ENCODE data around the gene ACAD10. TPM values are rescaled to one million over a fixed set of nuclear protein-coding genes. Genes with fewer than 3 reads are reported as not detected.
"Not testable (repeated sequence)": the region's sequence is repeated elsewhere in the genome, so short reads cannot be mapped to it uniquely, and the experiment has no call there.

The ACAD10 gene
- total RNA-seq, 1 donor from 2014 or later = 24.2 TPM

DNA sequence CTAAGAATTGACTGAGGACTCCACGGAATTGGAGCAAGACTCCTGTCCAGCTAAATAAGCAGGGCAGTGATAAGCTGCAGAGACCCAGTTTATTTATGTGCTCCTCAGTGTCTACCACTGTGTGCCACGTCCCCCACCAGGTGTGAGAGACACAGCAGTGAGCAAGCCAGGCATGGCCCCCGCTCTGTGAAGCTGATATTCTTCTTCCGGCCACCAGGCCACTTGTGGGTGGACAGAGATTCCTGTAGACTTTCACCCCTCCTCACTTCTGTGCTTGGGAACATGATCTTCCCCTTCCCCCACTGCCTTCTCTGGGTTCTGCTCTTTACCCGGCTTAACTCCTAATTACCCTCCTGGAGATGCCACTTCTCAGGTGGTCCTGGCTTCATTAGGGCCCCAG, 21.4 kb upstream of the ACAD10 start:
- DNase-seq (ENCODE audit: low spot score) = no peak
- Mint-ChIP-seq H3K4me3 (no peak overlapping the region), H3K27ac (no peak overlapping the region), H3K4me1 (ENCODE audit: low read depth) (no peaks in the 10 kb centered on the region), H3K27me3 (ENCODE audit: insufficient read depth) (no peaks in the 10 kb centered on the region), H3K9me3 (no peaks in the 10 kb centered on the region), H3K36me3 (ENCODE audit: low read depth) (peaks cover 27% of the 10 kb centered on the region)
- intact Hi-C loops (cut with micrococcal nuclease) = no loop called here

DNA sequence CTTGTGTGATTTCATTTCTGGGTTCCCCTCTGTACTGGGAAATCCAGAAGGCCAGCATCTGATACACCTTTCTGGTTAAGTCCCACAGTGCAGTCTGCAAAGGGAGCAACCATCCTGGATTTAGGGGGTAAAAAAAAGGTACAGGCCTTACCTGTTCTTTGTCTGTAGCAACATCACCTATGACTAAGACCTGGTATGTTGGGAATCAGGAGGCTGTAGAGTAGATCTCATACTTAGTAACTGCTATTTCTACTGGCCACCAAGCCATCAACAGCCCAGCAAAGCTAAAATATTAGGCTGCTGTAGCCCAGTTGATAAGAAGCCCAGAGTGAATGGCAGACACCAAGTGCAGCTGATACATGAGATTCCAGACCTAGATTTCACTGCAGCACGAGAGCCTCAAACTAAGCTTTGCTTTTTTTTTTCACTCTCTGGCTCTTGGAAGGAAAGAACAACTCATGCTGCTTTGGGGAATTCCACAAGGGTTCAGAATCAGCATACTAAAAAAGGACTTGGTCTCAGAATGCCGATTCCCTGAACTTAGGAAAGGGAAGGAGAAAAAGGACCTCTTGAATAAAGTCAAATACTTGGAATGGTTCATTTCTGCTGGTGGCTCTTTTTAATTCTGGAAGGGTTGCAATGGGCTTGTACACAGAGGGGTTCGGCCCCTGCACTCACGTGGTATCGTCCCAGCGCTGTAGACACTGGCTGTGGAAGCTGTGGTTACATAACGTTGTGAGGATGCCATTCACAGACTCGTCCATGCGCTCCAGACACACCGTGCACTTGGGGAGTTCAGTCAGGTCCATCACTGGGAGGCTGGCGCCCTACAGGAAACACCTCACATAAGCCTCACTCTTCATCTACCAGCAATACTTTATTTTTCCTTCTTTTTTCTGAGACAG, 20.6 kb upstream of the ACAD10 start:
- Mint-ChIP-seq H3K36me3 (ENCODE audit: low read depth) (peaks cover 34% of the 10 kb centered on the region), H3K27me3 (ENCODE audit: insufficient read depth) (no peaks in the 10 kb centered on the region), H3K27ac (no peak overlapping the region), H3K9me3 (no peaks in the 10 kb centered on the region), H3K4me3 (no peak overlapping the region), H3K4me1 (ENCODE audit: low read depth) (no peaks in the 10 kb centered on the region)
- intact Hi-C loops (cut with micrococcal nuclease) = no loop called here
- no peak for DNase-seq (ENCODE audit: low spot score)

GRCh38 chr12:111672822-111673381, 13.0 kb upstream of the ACAD10 start:
- no peak for DNase-seq (ENCODE audit: low spot score)
- intact Hi-C loops (cut with micrococcal nuclease) = loop anchor here (5.0 kb wide), 1 partner anchor 276 kb away; no protein-coding TSS in a partner anchor
- H3K36me3 Mint-ChIP-seq (ENCODE audit: low read depth) = peaks cover 23% of the 10 kb centered on the region
- H3K27ac Mint-ChIP-seq = no peak overlapping the region
- H3K9me3 Mint-ChIP-seq = no peaks in the 10 kb centered on the region
- no peak overlapping the region for H3K4me3 Mint-ChIP-seq
- H3K4me1 Mint-ChIP-seq (ENCODE audit: low read depth) = no peaks in the 10 kb centered on the region
- no peaks in the 10 kb centered on the region for H3K27me3 Mint-ChIP-seq (ENCODE audit: insufficient read depth)

GRCh38 chr12:111673503-111673902, 12.3 kb upstream of the ACAD10 start:
- Mint-ChIP-seq H3K27ac (no peak overlapping the region), H3K4me3 (no peak overlapping the region), H3K36me3 (ENCODE audit: low read depth) (peaks cover 23% of the 10 kb centered on the region), H3K27me3 (ENCODE audit: insufficient read depth) (no peaks in the 10 kb centered on the region), H3K9me3 (no peaks in the 10 kb centered on the region), H3K4me1 (ENCODE audit: low read depth) (no peaks in the 10 kb centered on the region)
- intact Hi-C loops (cut with micrococcal nuclease) = loop anchor here (5.0 kb wide), 1 partner anchor 276 kb away; no protein-coding TSS in a partner anchor
- DNase-seq (ENCODE audit: low spot score) = no peak

GRCh38 chr12:111677186-111677585, 8.7 kb upstream of the ACAD10 start:
- Mint-ChIP-seq H3K4me1 (ENCODE audit: low read depth) (no peaks in the 10 kb centered on the region), H3K4me3 (no peak overlapping the region), H3K9me3 (no peaks in the 10 kb centered on the region), H3K27me3 (ENCODE audit: insufficient read depth) (no peaks in the 10 kb centered on the region), H3K36me3 (ENCODE audit: low read depth) (peaks cover 23% of the 10 kb centered on the region), H3K27ac (no peak overlapping the region)
- intact Hi-C loops (cut with micrococcal nuclease) = no loop called here
- no peak for DNase-seq (ENCODE audit: low spot score)

GRCh38 chr12:111684485-111685198, 1.2 kb upstream of the ACAD10 start:
- peak overlapping the region; percentile 97 for H3K4me3 Mint-ChIP-seq
- peaks cover 31% of the 10 kb centered on the region for H3K4me1 Mint-ChIP-seq (ENCODE audit: low read depth)
- peaks cover 20% of the 10 kb centered on the region for H3K36me3 Mint-ChIP-seq (ENCODE audit: low read depth)
- H3K9me3 Mint-ChIP-seq; DNase-seq (ENCODE audit: low spot score); H3K27me3 Mint-ChIP-seq (ENCODE audit: insufficient read depth): not testable (repeated sequence)
- intact Hi-C loops (cut with micrococcal nuclease) = loop anchor here (1.0 to 10.0 kb wide), 7 partner anchors 87 to 1972 kb away; partner anchors contain the start of genes FAM222A, HECTD4 and PTPN11
- H3K27ac Mint-ChIP-seq = peak overlapping the region; percentile 98

- H3K4me1 Mint-ChIP-seq (ENCODE audit: low read depth) = peaks cover 31% of the 10 kb centered on the region
- peak overlapping the region; percentile 98 for H3K27ac Mint-ChIP-seq
- no peaks in the 10 kb centered on the region for H3K9me3 Mint-ChIP-seq
- peak overlapping the region; percentile 97 for H3K4me3 Mint-ChIP-seq
- H3K27me3 Mint-ChIP-seq (ENCODE audit: insufficient read depth) = no peaks in the 10 kb centered on the region
- intact Hi-C loops (cut with micrococcal nuclease) = loop anchor here (1.0 to 10.0 kb wide), 7 partner anchors 88 to 1973 kb away; partner anchors contain the start of genes FAM222A, HECTD4 and PTPN11
- no peak for DNase-seq (ENCODE audit: low spot score)
- H3K36me3 Mint-ChIP-seq (ENCODE audit: low read depth) = peaks cover 20% of the 10 kb centered on the region
These were observed 487 bp upstream of the ACAD10 start for GRCh38 chr12:111685322-111685810.

DNA sequence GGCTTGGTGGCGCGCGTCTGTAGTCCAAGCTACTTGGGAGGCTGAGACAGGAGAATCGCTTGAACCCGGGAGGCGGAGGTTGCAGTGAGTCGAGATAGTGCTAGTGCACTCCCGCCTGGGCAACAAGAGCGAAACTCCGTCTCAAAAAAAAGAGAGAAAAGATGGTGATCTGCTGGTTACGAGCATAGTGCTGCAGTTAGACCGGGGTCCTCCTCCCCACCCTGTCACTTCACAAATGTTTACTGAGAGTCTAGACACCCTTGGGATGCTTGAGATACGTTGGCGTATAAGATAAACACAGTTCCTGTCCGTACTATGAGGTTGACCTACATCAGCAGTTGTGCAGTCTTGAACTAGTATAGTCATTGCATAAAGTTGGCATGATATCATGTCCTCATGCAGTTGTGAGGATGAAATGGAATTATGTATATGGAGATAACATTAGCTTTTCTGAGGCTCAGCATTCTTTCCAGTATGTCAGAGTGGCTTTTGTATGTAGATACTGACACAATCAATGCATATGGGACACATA, 787 bp downstream of the ACAD10 start:
- Mint-ChIP-seq H3K9me3 (no peaks in the 10 kb centered on the region), H3K36me3 (ENCODE audit: low read depth) (peaks cover 21% of the 10 kb centered on the region), H3K4me1 (ENCODE audit: low read depth) (peaks cover 31% of the 10 kb centered on the region), H3K27ac (peak overlapping the region; percentile 97), H3K27me3 (ENCODE audit: insufficient read depth) (no peaks in the 10 kb centered on the region), H3K4me3 (peak overlapping the region; percentile 97)
- no peak for DNase-seq (ENCODE audit: low spot score)
- intact Hi-C loops (cut with micrococcal nuclease) = loop anchor here (1.0 to 10.0 kb wide), 9 partner anchors 127 to 1974 kb away; partner anchors contain the start of genes FAM222A, HECTD4, MAPKAPK5 and PTPN11

GRCh38 chr12:111687255-111687654, 1.4 kb downstream of the ACAD10 start:
- H3K36me3 Mint-ChIP-seq (ENCODE audit: low read depth) = peaks cover 14% of the 10 kb centered on the region
- no peak for DNase-seq (ENCODE audit: low spot score)
- no peak overlapping the region for H3K27ac Mint-ChIP-seq
- H3K4me3 Mint-ChIP-seq = peak overlapping the region; percentile 97
- intact Hi-C loops (cut with micrococcal nuclease) = loop anchor here (1.0 to 10.0 kb wide), 8 partner anchors 126 to 1975 kb away; partner anchors contain the start of genes FAM222A, HECTD4, PTPN11 and SH2B3
- H3K4me1 Mint-ChIP-seq (ENCODE audit: low read depth) = peaks cover 31% of the 10 kb centered on the region
- no peaks in the 10 kb centered on the region for H3K27me3 Mint-ChIP-seq (ENCODE audit: insufficient read depth)
- H3K9me3 Mint-ChIP-seq = no peaks in the 10 kb centered on the region

DNA sequence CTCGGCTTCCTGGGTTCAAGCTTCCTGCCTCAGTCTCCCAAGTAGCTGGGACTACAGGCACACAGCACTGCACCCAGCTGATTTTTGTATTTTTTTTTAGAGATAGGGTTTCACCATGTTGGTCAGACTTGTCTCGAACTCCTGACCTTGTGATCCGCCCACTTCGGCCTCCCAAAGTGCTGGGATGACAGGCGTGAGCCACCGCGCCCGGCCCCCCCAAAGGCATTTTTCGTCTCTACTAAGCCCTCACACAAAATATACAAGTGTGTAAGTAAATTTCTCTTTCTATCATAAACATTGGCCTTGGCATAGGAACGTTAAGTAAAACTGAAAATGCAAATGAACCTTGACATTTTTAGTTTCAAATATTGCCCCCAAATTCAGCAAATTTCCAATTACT, 2.1 kb downstream of the ACAD10 start:
- Mint-ChIP-seq H3K36me3 (ENCODE audit: low read depth) (peaks cover 10% of the 10 kb centered on the region), H3K4me3 (peak overlapping the region; percentile 9), H3K4me1 (ENCODE audit: low read depth) (peaks cover 29% of the 10 kb centered on the region)

GRCh38 chr12:111691262-111691661, 5.4 kb downstream of the ACAD10 start:
- H3K27me3 Mint-ChIP-seq (ENCODE audit: insufficient read depth) = no peaks in the 10 kb centered on the region
- no peak overlapping the region for H3K4me3 Mint-ChIP-seq
- H3K9me3 Mint-ChIP-seq = no peaks in the 10 kb centered on the region
- H3K27ac Mint-ChIP-seq = no peak overlapping the region
- H3K36me3 Mint-ChIP-seq (ENCODE audit: low read depth) = peaks cover 18% of the 10 kb centered on the region
- no peak for DNase-seq (ENCODE audit: low spot score)
- peaks cover 12% of the 10 kb centered on the region for H3K4me1 Mint-ChIP-seq (ENCODE audit: low read depth)
- intact Hi-C loops (cut with micrococcal nuclease) = no loop called here

More for the DNA sequence above, 2.1 kb downstream of the ACAD10 start:
- Mint-ChIP-seq H3K9me3 (no peaks in the 10 kb centered on the region), H3K27me3 (ENCODE audit: insufficient read depth) (no peaks in the 10 kb centered on the region), H3K27ac (no peak overlapping the region)
- no peak for DNase-seq (ENCODE audit: low spot score)
- intact Hi-C loops (cut with micrococcal nuclease) = loop anchor here (1.0 to 10.0 kb wide), 8 partner anchors 125 to 1976 kb away; partner anchors contain the start of genes FAM222A, HECTD4, PTPN11 and SH2B3

- no peaks in the 10 kb centered on the region for H3K27me3 Mint-ChIP-seq (ENCODE audit: insufficient read depth)
- intact Hi-C loops (cut with micrococcal nuclease) = no loop called here
- H3K27ac Mint-ChIP-seq = no peak overlapping the region
- peaks cover 20% of the 10 kb centered on the region for H3K36me3 Mint-ChIP-seq (ENCODE audit: low read depth)
- H3K4me1 Mint-ChIP-seq (ENCODE audit: low read depth) = no peaks in the 10 kb centered on the region
- H3K9me3 Mint-ChIP-seq = no peaks in the 10 kb centered on the region
- H3K4me3 Mint-ChIP-seq = no peak overlapping the region
- no peak for DNase-seq (ENCODE audit: low spot score)
These were observed 6.8 kb downstream of the ACAD10 start for GRCh38 chr12:111692575-111693210.

Data from activated T-helper 1 cell treated with anti-CD3 and anti-CD28 coated beads, Interleukin-12 subunit alpha, Interleukin-12 subunit beta, Interleukin-2, Interleukin-4 antibody, amounts not matched to agents 30 ng/mL and 10 ng/mL and 1 ng/mL, durations not matched to agents 14 hours and 24 hours and 36 hours (primary cell).